Endothelial cell of umbilical vein (primary cell): ENCODE results near the gene TNFAIP8. TPM values are rescaled to one million over a fixed set of nuclear protein-coding genes. Genes with fewer than 3 reads are reported as not detected.

Source experiments
- BruUV-seq: library from RNA; stranded (reverse); fragments of 400-500 nt; replicated peaks from 2 replicates; lab custom pipeline; 2021; lab: Mats Ljungman, UMichigan
- CTCF ChIA-PET: fragments of 300-600, 350-600 bp; sonication (Branson Sonifier 250); formaldehyde crosslinking; loops from one replicate; lab custom pipeline; 2021; ENCODE audit warnings: antibody characterized with exemption, inconsistent platforms; lab: Charles Lee
- POLR2A ChIA-PET: fragments of 300-600, 350-600 bp; sonication (Branson Sonifier 250); formaldehyde crosslinking; loops from one replicate; lab custom pipeline; 2021; ENCODE audit warnings: antibody characterized with exemption, inconsistent platforms; lab: Charles Lee
- DNase-seq: peaks from one replicate; pipeline ENCODE4 v3.0.0-alpha.2; 2011; ENCODE audit warnings: low read depth, low spot score
- FAIRE-seq: peaks from 2 replicates; lab custom pipeline; 2011; peaks lifted over from hg19 to GRCh38; lab: Jason Lieb, UNC
- H2AFZ ChIP-seq: 2 replicates; pipeline ENCODE4 v1.6.0; 2012; ENCODE audit warnings: low read depth, low read length, control low read depth, inconsistent platforms
- H3K27ac ChIP-seq: 2 replicates; pipeline ENCODE4 v1.5.1; 2011; ENCODE audit warnings: low read depth, mild to moderate bottlenecking, control low read depth, low read length, moderate library complexity; ENCODE audit not compliant: insufficient read depth
- H3K27me3 ChIP-seq, 2 experiments: 2 replicates each; pipeline versions ENCODE4 v1.6.0 to v1.6.1; 2011; ENCODE audit warnings: low read length in 2 of 2, mixed read lengths in 1 of 2; ENCODE audit not compliant: control insufficient read depth in 2 of 2, insufficient read depth in 2 of 2
- H3K36me3 ChIP-seq, 2 experiments: 2 replicates in 1 of 2; 3 replicates in 1 of 2; pipeline ENCODE4 v1.5.1; 2011; ENCODE audit warnings: low read length in 2 of 2, mild to moderate bottlenecking in 1 of 2, moderate library complexity in 1 of 2; ENCODE audit not compliant: control insufficient read depth in 2 of 2, insufficient read depth in 2 of 2; ENCODE audit errors: extremely low read depth in 1 of 2
- H3K4me1 ChIP-seq: 3 replicates; pipeline ENCODE4 v1.5.1; 2011; ENCODE audit warnings: mild to moderate bottlenecking, low read length; ENCODE audit not compliant: control insufficient read depth, insufficient read depth; ENCODE audit errors: extremely low read depth
- H3K4me2 ChIP-seq: 2 replicates; pipeline ENCODE4 v1.6.1; 2011; ENCODE audit warnings: low read length, control low read depth, mixed read lengths; ENCODE audit not compliant: insufficient read depth
- H3K4me3 ChIP-seq, 3 experiments: fragments of 200-600 bp in 1 of 3; sonication (generic), shearing (Covaris generic) in 1 of 3; replicated peaks in 1 of 3; 2 replicates each; pipeline ENCODE4 v1.5.1; 2011 to 2016; ENCODE audit warnings: control low read depth in 3 of 3, low read length in 3 of 3, mild to moderate bottlenecking in 2 of 3, inconsistent platforms in 1 of 3, low read depth in 1 of 3, moderate library complexity in 1 of 3; ENCODE audit not compliant: insufficient read depth in 1 of 3
- H3K79me2 ChIP-seq: 2 replicates; pipeline ENCODE4 v1.6.0; 2012; ENCODE audit warnings: low read length, inconsistent platforms; ENCODE audit not compliant: control insufficient read depth, insufficient read depth
- H3K9ac ChIP-seq: replicated peaks from 2 replicates; pipeline ENCODE3; 2011; ENCODE audit warnings: low read length, control low read depth; ENCODE audit not compliant: insufficient read depth; ENCODE audit errors: extremely low read depth
- H3K9me1 ChIP-seq: replicated peaks from 3 replicates; pipeline ENCODE4 v1.6.0; 2011; ENCODE audit warnings: mild to moderate bottlenecking, low read length; ENCODE audit not compliant: control insufficient read depth, insufficient read depth; ENCODE audit errors: extremely low read depth
- H3K9me3 ChIP-seq: replicated peaks from 2 replicates; pipeline ENCODE4 v1.5.1; 2012; ENCODE audit warnings: low read length, inconsistent platforms; ENCODE audit not compliant: control insufficient read depth, insufficient read depth
- H4K20me1 ChIP-seq: replicated peaks from 2 replicates; pipeline ENCODE3; 2011; ENCODE audit warnings: mild to moderate bottlenecking, low read length; ENCODE audit not compliant: control insufficient read depth, insufficient read depth; ENCODE audit errors: extremely low read depth
- EZH2 ChIP-seq: IDR thresholded peaks from 2 replicates; pipeline ENCODE4 v1.6.1; 2012; ENCODE audit warnings: borderline replicate concordance, low read depth, mild to moderate bottlenecking, moderate library complexity, low read length, inconsistent platforms; ENCODE audit not compliant: severe bottlenecking
- FOS ChIP-seq: IDR thresholded peaks from 2 replicates; pipeline ENCODE4 v1.6.1; 2011; ENCODE audit warnings: mild to moderate bottlenecking, low read length, moderate library complexity, borderline replicate concordance; ENCODE audit not compliant: insufficient read depth
- GATA2 ChIP-seq: IDR thresholded peaks from 2 replicates; pipeline ENCODE4 v1.7.0; 2011; ENCODE audit warnings: low read depth, mild to moderate bottlenecking, moderate library complexity, mixed read lengths, low read length; ENCODE audit not compliant: insufficient read length, insufficient read depth
- JUN ChIP-seq: IDR thresholded peaks from 2 replicates; pipeline ENCODE4 v1.6.1; 2011; ENCODE audit warnings: borderline replicate concordance, low read depth; ENCODE audit not compliant: insufficient read length, insufficient read depth
- MAX ChIP-seq: IDR thresholded peaks from 2 replicates; pipeline ENCODE4 v1.6.1; 2011; ENCODE audit not compliant: insufficient read depth, insufficient read length
- MYC ChIP-seq: IDR thresholded peaks from one replicate; pipeline ENCODE4 v1.6.1; 2011; ENCODE audit warnings: mild to moderate bottlenecking, low read depth, low read length
- POLR2A ChIP-seq: IDR thresholded peaks from 2 replicates; pipeline ENCODE4 v1.6.1; 2012; ENCODE audit warnings: low read depth, mild to moderate bottlenecking, control low read depth, low read length
- POLR2AphosphoS5 ChIP-seq: IDR thresholded peaks from 2 replicates; pipeline ENCODE4 v1.6.1; 2012; ENCODE audit warnings: low read depth, mild to moderate bottlenecking, control low read depth, low read length, moderate library complexity; ENCODE audit not compliant: insufficient read depth
- dilution Hi-C: fragments of 300-500 bp; cut with MboI; formaldehyde crosslinking; loops from one replicate; pipeline ENCODE4 v1.15.0; 2019; ENCODE audit warnings: low sequenced_read_pairs; ENCODE audit not compliant: extremely low pct_ligation_motif_present
- intact Hi-C: fragments of 100-400 bp; cut with micrococcal nuclease; formaldehyde crosslinking; loops from one replicate; pipeline ENCODE4 v1.10.0; 2022
- polyA plus RNA-seq, 4 experiments: library from polyadenylated mRNA; depleted of rRNA in 3 of 4; stranded (reverse) in 3 of 4; unstranded in 1 of 4; fragments of >200 nt; gene quantifications; 2 replicates each; pipeline versions ENCODE4 v1.2.1 to v1.2.3, GENCODE V29; 2011 to 2012; ENCODE audit warnings: missing spikeins in 1 of 4
- total RNA-seq: library from RNA; stranded (reverse); gene quantifications from 2 replicates; pipeline ENCODE4 v1.2.3, GENCODE V29; 2021
- TF ChIP-seq, protein P1 (sequence below), 2 donors: IDR thresholded peaks; 1 replicate in 1 of 2; 2 replicates in 1 of 2; pipeline ENCODE4 v1.5.1; 2011; ENCODE audit warnings: low read length in 2 of 2, mild to moderate bottlenecking in 2 of 2, moderate library complexity in 2 of 2, control low read depth in 1 of 2, inconsistent platforms in 1 of 2, low read depth in 1 of 2; ENCODE audit not compliant: insufficient read depth in 1 of 2; ENCODE audit errors: extremely low read depth in 1 of 2

TNFAIP8 gene
- total and polyA plus RNA-seq, 2 donors (not counting 3 experiments of a cell fraction or from before 2014, with no cell fraction given) = 4.7 to 7.4 TPM

DNA sequence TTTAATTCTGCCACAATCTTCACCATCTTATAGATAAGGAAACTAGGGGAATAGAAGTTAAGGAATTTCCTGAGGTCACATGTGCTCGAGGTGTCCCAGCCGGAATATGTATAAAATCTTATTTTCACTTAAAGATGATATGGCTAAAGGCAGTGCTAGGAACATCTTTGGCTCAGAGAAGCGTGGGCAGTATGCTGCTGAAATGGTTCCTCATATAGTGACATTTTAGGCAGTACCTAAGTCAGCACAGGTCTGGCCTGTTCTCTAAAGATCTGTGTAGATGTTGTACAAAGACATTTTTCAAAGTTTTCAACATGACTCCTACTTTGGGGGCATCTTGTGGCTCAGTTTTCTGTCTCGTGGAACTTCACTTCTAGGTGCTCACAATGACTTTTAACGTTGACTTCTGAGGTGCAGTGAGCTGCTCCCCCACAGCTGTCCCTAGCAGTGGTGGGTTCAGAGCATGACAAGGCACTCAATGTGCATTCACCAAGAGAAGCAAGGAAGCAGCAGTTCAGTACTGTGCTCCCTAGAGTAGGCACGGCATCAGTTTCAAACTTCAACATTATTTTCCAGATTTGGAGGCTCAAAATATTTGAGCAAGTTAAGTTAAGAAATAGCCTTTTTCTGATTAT lies 40.3 kb downstream of the TNFAIP8 start:
- Histone ChIP-seq H3K9me1 (no peaks in the 10 kb centered on the region), H4K20me1 (no peaks in the 10 kb centered on the region), H3K4me3 (no peak overlapping the region), H3K4me1 (peaks cover 25% of the 10 kb centered on the region), H3K79me2 (no peaks in the 10 kb centered on the region), H2AFZ (no peak overlapping the region), H3K36me3 (no peaks in the 10 kb centered on the region), H3K9me3 (no peaks in the 10 kb centered on the region), H3K4me2 (no peak overlapping the region), H3K27ac (no peak overlapping the region), H3K9ac (no peak overlapping the region), H3K27me3 (no peaks in the 10 kb centered on the region)
- DNase-seq (no peak), FAIRE-seq (no peak)
- BruUV-seq = no TSS peak
- POLR2A ChIA-PET = no interaction called here
- CTCF ChIA-PET = no interaction called here
- TF ChIP-seq MAX (no peak), POLR2A (no peak), FOS (no peak), EZH2 (no peak), GATA2 (no peak), MYC (no peak), JUN (no peak), POLR2AphosphoS5 (no peak)
- TF ChIP-seq, protein P1, sequence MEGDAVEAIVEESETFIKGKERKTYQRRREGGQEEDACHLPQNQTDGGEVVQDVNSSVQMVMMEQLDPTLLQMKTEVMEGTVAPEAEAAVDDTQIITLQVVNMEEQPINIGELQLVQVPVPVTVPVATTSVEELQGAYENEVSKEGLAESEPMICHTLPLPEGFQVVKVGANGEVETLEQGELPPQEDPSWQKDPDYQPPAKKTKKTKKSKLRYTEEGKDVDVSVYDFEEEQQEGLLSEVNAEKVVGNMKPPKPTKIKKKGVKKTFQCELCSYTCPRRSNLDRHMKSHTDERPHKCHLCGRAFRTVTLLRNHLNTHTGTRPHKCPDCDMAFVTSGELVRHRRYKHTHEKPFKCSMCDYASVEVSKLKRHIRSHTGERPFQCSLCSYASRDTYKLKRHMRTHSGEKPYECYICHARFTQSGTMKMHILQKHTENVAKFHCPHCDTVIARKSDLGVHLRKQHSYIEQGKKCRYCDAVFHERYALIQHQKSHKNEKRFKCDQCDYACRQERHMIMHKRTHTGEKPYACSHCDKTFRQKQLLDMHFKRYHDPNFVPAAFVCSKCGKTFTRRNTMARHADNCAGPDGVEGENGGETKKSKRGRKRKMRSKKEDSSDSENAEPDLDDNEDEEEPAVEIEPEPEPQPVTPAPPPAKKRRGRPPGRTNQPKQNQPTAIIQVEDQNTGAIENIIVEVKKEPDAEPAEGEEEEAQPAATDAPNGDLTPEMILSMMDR (IDR thresholded peaks at IDR 0.05; ENCODE audit: extremely low read depth in 1 of 2, insufficient read depth in 1 of 2, low read depth in 1 of 2, low read length in 2 of 2) = no peak
- dilution Hi-C loops (no loop called here), intact Hi-C loops (no loop called here)
